Measurements from ENCODE around the gene FERMT2. TPM values are rescaled to one million over a fixed set of nuclear protein-coding genes. Genes with fewer than 3 reads are reported as not detected.

FERMT2 gene
- total RNA-seq, 6 experiments from 2014 or later = 109 to 152 (median 127) TPM

GRCh38 chr14:52988139-52988538 lies 37.3 kb upstream of the FERMT2 start:
- no peak for TF ChIP-seq CTCF (IDR thresholded peaks at IDR 0.05)
- Mint-ChIP-seq H3K27ac (no peak overlapping the region), H3K4me3 (no peak overlapping the region), H3K4me1 (ENCODE audit: low read depth) (peaks cover 11% of the 10 kb centered on the region), H3K36me3 (ENCODE audit: low read depth) (no peaks in the 10 kb centered on the region), H3K9me3 (no peaks in the 10 kb centered on the region), H3K27me3 (ENCODE audit: insufficient read depth) (no peaks in the 10 kb centered on the region; the same call in 1 of the 2 replicates)
- no peak for DNase-seq

GRCh38 chr14:52987514-52987913 lies 36.7 kb upstream of the FERMT2 start:
- Mint-ChIP-seq H3K4me3 (no peak overlapping the region), H3K36me3 (ENCODE audit: low read depth) (no peaks in the 10 kb centered on the region), H3K4me1 (ENCODE audit: low read depth) (peaks cover 5% of the 10 kb centered on the region; the same call in 1 of the 2 replicates), H3K9me3 (no peaks in the 10 kb centered on the region), H3K27ac (no peak overlapping the region), H3K27me3 (ENCODE audit: insufficient read depth) (no peaks in the 10 kb centered on the region; the same call in 1 of the 2 replicates)
- DNase-seq = no peak
- TF ChIP-seq CTCF (IDR thresholded peaks at IDR 0.05) = no peak

GRCh38 chr14:52987042-52987441 lies 36.2 kb upstream of the FERMT2 start:
- Mint-ChIP-seq H3K27ac (no peak overlapping the region), H3K4me3 (no peak overlapping the region), H3K4me1 (ENCODE audit: low read depth) (no peaks in the 10 kb centered on the region), H3K27me3 (ENCODE audit: insufficient read depth) (no peaks in the 10 kb centered on the region; the same call in 1 of the 2 replicates), H3K36me3 (ENCODE audit: low read depth) (no peaks in the 10 kb centered on the region), H3K9me3 (no peaks in the 10 kb centered on the region)
- no peak for DNase-seq
- no peak for TF ChIP-seq CTCF (IDR thresholded peaks at IDR 0.05)

- TF ChIP-seq CTCF (IDR thresholded peaks at IDR 0.05) = no peak
- no peak overlapping the region for H3K4me3 Mint-ChIP-seq
- peaks cover 9% of the 10 kb centered on the region for H3K4me1 Mint-ChIP-seq (ENCODE audit: low read depth)
- DNase-seq = no peak
- H3K9me3 Mint-ChIP-seq = 0 out of 2 replicates have a peak, but pooled peaks cover 2% of the 10 kb centered on the region
- no peak overlapping the region for H3K27ac Mint-ChIP-seq
- H3K27me3 Mint-ChIP-seq (ENCODE audit: insufficient read depth) = no peaks in the 10 kb centered on the region; the same call in 1 of the 2 replicates
- no peaks in the 10 kb centered on the region; the same call in 1 of the 2 replicates for H3K36me3 Mint-ChIP-seq (ENCODE audit: low read depth)
These were observed 26.9 kb upstream of the FERMT2 start for GRCh38 chr14:52977798-52978197.

GRCh38 chr14:52974406-52974805 lies 23.6 kb upstream of the FERMT2 start:
- peaks cover 5% of the 10 kb centered on the region; the same call in 1 of the 2 replicates for H3K9me3 Mint-ChIP-seq
- H3K4me3 Mint-ChIP-seq = no peak overlapping the region
- peaks cover 2% of the 10 kb centered on the region for H3K27me3 Mint-ChIP-seq (ENCODE audit: insufficient read depth)
- no peak overlapping the region for H3K27ac Mint-ChIP-seq
- TF ChIP-seq CTCF (IDR thresholded peaks at IDR 0.05) = no peak
- peaks cover 7% of the 10 kb centered on the region; the same call in 1 of the 2 replicates for H3K36me3 Mint-ChIP-seq (ENCODE audit: low read depth)
- DNase-seq = peak; percentile 15
- H3K4me1 Mint-ChIP-seq (ENCODE audit: low read depth) = peaks cover 9% of the 10 kb centered on the region
